Neural cell (in vitro differentiated cells): ENCODE measurements around the gene CDH16.

Experiments
- CTCF ChIP-seq: fragments of 450-650 bp; IDR thresholded peaks from 2 replicates; pipeline ENCODE4 v1.5.1; 2014; ENCODE audit warnings: antibody characterized with exemption, mild to moderate bottlenecking, moderate library complexity; ENCODE audit not compliant: poor library complexity, severe bottlenecking
- POLR2AphosphoS5 ChIP-seq: IDR thresholded peaks from 2 replicates; pipeline ENCODE4 v1.6.1; 2012
- TAF1 ChIP-seq: IDR thresholded peaks from 2 replicates; pipeline ENCODE4 v1.6.1; 2012; ENCODE audit warnings: low read depth

GRCh38 chr16:66939366-66939765 is 20.7 kb upstream of the CDH16 start:
- TF ChIP-seq CTCF (no peak), TAF1 (no peak), POLR2AphosphoS5 (no peak)
